Suprapubic skin (tissue), 4 donors: ENCODE measurements around the gene POLR2C. TPM values are rescaled to one million over a fixed set of nuclear protein-coding genes. Genes with fewer than 3 reads are reported as not detected.

Experiments used
- DNase-seq, 2 donors: peaks; one replicate each; pipeline ENCODE4 v3.0.0-alpha.2; 2019; ENCODE audit warnings: low spot score in 2 of 2
- H3K27ac ChIP-seq: fragments of 200-600 bp; sonication (generic); one replicate; pipeline ENCODE4 v1.5.1; 2019
- H3K27me3 ChIP-seq: fragments of 200-600 bp; sonication (generic); one replicate; pipeline ENCODE4 v1.5.1; 2019
- H3K36me3 ChIP-seq: fragments of 200-600 bp; sonication (generic); one replicate; pipeline ENCODE4 v1.5.1; 2019
- H3K4me1 ChIP-seq: fragments of 200-600 bp; sonication (generic); one replicate; pipeline ENCODE4 v1.5.1; 2019
- H3K4me3 ChIP-seq: fragments of 200-600 bp; sonication (generic); one replicate; pipeline ENCODE4 v1.5.1; 2019; ENCODE audit warnings: mild to moderate bottlenecking
- H3K9me3 ChIP-seq: fragments of 200-600 bp; sonication (generic); one replicate; pipeline ENCODE4 v1.5.1; 2019
- EP300 ChIP-seq: sonication (generic); formaldehyde crosslinking; IDR thresholded peaks from one replicate; pipeline ENCODE4 v1.6.1; 2017; ENCODE audit warnings: antibody characterized with exemption
- POLR2A ChIP-seq, 2 donors: fragments of 450-650 bp; IDR thresholded peaks; one replicate each; pipeline ENCODE4 v1.6.1; 2017; ENCODE audit warnings: antibody characterized with exemption in 2 of 2, mild to moderate bottlenecking in 2 of 2, moderate library complexity in 2 of 2
- POLR2AphosphoS5 ChIP-seq, 3 donors: sonication (generic); formaldehyde crosslinking; IDR thresholded peaks; one replicate each; pipeline ENCODE4 v1.6.1; 2017; ENCODE audit warnings: antibody characterized with exemption in 3 of 3
- WGBS: methylation state at CpG from one replicate; pipeline ENCODE4 v1.1.5; 2018; 5-methylcytosine and 5-hydroxymethylcytosine counted together
- total RNA-seq, 4 donors: library from RNA; depleted of rRNA; stranded (reverse); fragments of >200 nt; gene quantifications; one replicate each; pipeline ENCODE4 v1.1.0, GENCODE V29; 2016
- TF ChIP-seq, protein P1 (sequence below), 2 donors: fragments of 200-600 bp in 1 of 2; fragments of 450-650 bp in 1 of 2; sonication (generic) in 1 of 2; IDR thresholded peaks; one replicate each; pipeline ENCODE4 v1.5.1; 2016 to 2019; ENCODE audit warnings: antibody characterized with exemption in 2 of 2, mild to moderate bottlenecking in 1 of 2, moderate library complexity in 1 of 2

Gene POLR2C
- total RNA-seq, 4 donors from 2014 or later = 65.0 to 80.3 (median 72.0) TPM

DNA sequence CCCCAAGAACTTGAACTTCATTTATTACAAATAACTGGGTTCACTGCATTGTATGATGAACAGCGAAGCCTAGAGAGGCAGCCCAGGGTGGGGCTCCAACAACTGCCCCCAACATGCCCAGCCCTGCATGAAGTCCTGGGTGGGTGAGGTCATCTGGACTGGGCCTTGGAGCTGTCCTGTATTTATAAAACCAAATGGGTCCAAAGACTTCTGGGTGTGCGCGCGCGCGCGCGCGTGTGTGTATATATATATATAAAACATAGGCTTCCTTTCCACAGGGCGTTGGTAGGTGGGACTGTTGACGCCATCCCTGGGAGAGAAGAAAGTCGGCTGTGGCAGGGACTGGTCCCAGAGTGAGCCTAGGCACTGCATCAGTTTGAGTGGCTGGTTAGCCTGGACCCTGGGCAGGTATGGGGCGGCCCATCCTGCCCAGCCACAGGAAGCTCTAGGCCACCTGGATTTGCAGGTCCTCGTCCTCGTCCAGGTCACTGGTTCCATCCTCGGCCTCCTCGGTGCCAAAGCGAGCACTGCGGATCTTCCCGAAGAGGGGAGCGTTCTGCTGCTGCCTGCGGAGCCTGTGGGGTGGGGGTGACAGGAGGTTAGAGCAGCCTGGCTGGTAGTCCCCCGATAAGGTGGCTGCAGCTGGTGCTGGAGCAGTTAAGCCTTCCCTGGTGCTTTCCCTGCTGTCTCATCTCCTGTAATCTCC lies 50.0 kb downstream of the POLR2C start:
- Histone ChIP-seq H3K4me1 (peaks cover 5% of the 10 kb centered on the region), H3K27me3 (no peaks in the 10 kb centered on the region), H3K9me3 (no peaks in the 10 kb centered on the region), H3K36me3 (peaks cover 11% of the 10 kb centered on the region), H3K4me3 (no peak overlapping the region), H3K27ac (no peak overlapping the region)
- no peak for DNase-seq
- TF ChIP-seq EP300 = no peak
- no peak for TF ChIP-seq POLR2AphosphoS5 (IDR thresholded peaks at IDR 0.05)
- TF ChIP-seq POLR2A (IDR thresholded peaks at IDR 0.05) = no peak
- TF ChIP-seq, protein P1, sequence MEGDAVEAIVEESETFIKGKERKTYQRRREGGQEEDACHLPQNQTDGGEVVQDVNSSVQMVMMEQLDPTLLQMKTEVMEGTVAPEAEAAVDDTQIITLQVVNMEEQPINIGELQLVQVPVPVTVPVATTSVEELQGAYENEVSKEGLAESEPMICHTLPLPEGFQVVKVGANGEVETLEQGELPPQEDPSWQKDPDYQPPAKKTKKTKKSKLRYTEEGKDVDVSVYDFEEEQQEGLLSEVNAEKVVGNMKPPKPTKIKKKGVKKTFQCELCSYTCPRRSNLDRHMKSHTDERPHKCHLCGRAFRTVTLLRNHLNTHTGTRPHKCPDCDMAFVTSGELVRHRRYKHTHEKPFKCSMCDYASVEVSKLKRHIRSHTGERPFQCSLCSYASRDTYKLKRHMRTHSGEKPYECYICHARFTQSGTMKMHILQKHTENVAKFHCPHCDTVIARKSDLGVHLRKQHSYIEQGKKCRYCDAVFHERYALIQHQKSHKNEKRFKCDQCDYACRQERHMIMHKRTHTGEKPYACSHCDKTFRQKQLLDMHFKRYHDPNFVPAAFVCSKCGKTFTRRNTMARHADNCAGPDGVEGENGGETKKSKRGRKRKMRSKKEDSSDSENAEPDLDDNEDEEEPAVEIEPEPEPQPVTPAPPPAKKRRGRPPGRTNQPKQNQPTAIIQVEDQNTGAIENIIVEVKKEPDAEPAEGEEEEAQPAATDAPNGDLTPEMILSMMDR (IDR thresholded peaks at IDR 0.05) = no peak
- 92% methylated on average over 23 of the region's 23 CpGs for WGBS

DNA sequence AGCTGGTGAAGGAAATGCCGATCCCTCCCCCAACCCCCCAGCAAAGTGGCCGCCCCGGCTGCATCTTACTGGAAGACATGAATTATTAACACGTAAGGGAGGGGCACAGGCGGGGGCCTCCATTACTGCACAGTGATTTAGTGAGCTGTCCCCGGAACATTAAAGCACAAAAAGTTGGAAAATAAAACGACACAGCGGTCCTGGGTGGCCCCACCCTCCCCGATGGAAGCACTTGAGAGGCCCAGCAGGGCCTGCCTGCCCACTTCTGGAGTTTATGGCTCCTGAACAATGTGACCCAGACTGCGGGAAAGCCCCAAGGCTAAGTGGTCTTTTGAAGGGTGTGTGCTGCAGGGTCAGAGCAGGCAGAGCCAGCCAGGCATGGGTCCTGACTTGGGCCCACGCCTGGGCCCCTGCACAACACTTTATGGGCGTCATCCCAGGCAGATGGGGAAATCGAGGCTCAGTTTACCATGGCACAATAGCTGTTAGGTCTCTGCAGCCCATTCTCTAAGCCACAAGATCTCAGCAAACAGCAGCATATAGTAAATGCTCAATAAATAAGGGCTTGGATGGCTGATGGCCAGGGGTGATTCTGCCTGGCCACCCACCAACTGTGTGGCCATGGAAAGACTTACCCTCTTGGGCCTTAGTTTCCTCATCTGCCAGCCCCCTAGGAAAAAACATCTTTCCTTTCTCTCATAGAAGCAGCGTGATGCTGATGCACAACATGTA lies 51.1 kb downstream of the POLR2C start:
- WGBS = 61% methylated on average over 11 of the region's 14 CpGs
- no peak overlapping the region for H3K27ac ChIP-seq

DNA sequence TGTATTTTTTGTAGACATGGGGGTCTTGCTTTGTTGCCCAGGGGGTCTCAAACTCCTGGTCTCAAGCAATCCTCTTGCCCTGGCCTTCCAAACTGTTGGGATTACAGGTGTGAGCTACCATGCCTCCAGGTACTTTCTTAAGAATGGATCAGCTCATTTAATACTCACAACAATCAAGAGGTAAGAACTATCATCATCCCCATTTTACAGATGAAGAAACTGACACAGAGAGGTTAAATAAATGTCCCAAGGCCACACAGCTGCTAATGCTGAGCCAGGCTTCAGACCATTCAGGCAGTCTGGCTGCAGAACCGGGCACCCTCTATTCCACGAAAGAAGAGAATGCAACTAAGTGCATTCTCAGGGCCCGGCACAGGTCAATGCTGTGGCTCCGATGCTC lies 51.9 kb downstream of the POLR2C start:
- Histone ChIP-seq H3K27ac (no peak overlapping the region), H3K4me3 (no peak overlapping the region), H3K27me3 (no peaks in the 10 kb centered on the region), H3K4me1 (peaks cover 5% of the 10 kb centered on the region), H3K36me3 (peaks cover 24% of the 10 kb centered on the region), H3K9me3 (no peaks in the 10 kb centered on the region)
- TF ChIP-seq, protein P1 (IDR thresholded peaks at IDR 0.05) = no peak
- TF ChIP-seq POLR2A (IDR thresholded peaks at IDR 0.05) (no peak), POLR2AphosphoS5 (IDR thresholded peaks at IDR 0.05) (no peak), EP300 (no peak)
- no peak for DNase-seq
- WGBS = 63% methylated on average over 4 of the region's 4 CpGs

More for the DNA sequence above, 51.1 kb downstream of the POLR2C start:
- H3K9me3 ChIP-seq = no peaks in the 10 kb centered on the region
- peaks cover 21% of the 10 kb centered on the region for H3K36me3 ChIP-seq
- no peak for TF ChIP-seq EP300
- TF ChIP-seq POLR2A (IDR thresholded peaks at IDR 0.05) = no peak
- no peak for TF ChIP-seq POLR2AphosphoS5 (IDR thresholded peaks at IDR 0.05)
- no peaks in the 10 kb centered on the region for H3K27me3 ChIP-seq
- DNase-seq = no peak
- no peak overlapping the region for H3K4me3 ChIP-seq
- peaks cover 5% of the 10 kb centered on the region for H3K4me1 ChIP-seq

GRCh38 chr16:57514791-57515600 lies 52.5 kb downstream of the POLR2C start:
- no peaks in the 10 kb centered on the region for H3K27me3 ChIP-seq
- peaks cover 10% of the 10 kb centered on the region for H3K4me1 ChIP-seq
- peaks cover 24% of the 10 kb centered on the region for H3K36me3 ChIP-seq
- no peak overlapping the region for H3K27ac ChIP-seq
- no peak for DNase-seq
- no peaks in the 10 kb centered on the region for H3K9me3 ChIP-seq
- H3K4me3 ChIP-seq = no peak overlapping the region
- WGBS = 78% methylated on average over 13 of the region's 23 CpGs
- TF ChIP-seq, protein P1 (IDR thresholded peaks at IDR 0.05) = no peak
- TF ChIP-seq EP300 (no peak), POLR2AphosphoS5 (IDR thresholded peaks at IDR 0.05) (no peak), POLR2A (IDR thresholded peaks at IDR 0.05) (no peak)

DNA sequence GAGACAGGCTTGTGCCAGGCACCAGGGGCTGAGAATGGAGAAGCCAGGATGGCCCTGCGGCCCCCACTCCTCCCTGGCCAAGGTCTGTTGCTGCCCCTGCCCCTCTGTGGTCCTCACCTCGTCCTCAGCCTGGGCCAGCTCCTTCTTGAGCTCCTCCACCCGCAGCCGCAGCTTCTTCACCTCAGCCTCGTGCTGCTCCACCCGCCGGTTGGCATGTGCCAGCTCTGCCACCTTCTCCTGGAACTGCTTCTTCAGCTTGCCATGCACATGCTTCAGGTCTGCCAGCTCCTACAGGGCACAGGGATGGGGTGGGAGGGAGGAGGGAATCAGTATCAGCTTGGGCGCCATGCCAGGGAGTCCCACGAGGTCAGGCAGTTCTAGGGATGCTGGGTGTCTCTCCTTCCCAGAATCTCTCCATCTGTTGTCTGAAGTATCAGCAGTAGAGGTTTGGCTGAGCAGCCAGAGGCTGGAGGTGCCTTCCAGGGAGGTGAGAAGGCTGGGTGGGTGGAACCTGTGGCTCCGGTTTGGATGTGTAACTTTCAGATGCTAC lies 53.8 kb downstream of the POLR2C start:
- Histone ChIP-seq H3K36me3 (peaks cover 24% of the 10 kb centered on the region), H3K27me3 (no peaks in the 10 kb centered on the region), H3K9me3 (no peaks in the 10 kb centered on the region), H3K4me3 (no peak overlapping the region), H3K27ac (no peak overlapping the region), H3K4me1 (peaks cover 10% of the 10 kb centered on the region)
- TF ChIP-seq POLR2A (IDR thresholded peaks at IDR 0.05) = no peak
- TF ChIP-seq, protein P1 (IDR thresholded peaks at IDR 0.05) = no peak
- 60% methylated on average over 10 of the region's 10 CpGs for WGBS
- no peak for DNase-seq
